ENCODE measurements around the gene SMARCC1.
A peak's percentile ranks its signal among the peaks of the same experiment; 100 is the strongest.

Gene SMARCC1

DNA sequence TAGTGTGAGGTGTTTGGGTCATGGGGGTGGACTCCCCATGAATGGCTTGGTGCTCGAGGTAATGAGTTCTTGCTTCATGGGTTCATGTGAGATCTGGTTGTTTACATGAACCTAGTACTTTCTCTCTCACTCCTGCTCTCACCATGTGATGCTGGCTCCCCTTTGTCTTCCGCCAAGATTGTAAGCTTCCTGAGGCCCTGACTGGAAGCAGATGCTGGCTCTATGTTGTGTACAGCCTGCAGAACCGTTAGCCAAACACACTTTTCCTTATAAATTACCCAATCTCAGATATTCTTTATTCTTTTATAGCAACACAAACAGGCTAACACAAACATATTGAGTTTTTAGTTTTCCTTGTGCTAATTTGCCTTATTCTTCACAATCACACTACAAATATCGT, 199.9 kb downstream of the SMARCC1 start:
- no peak for DNase-seq

DNA sequence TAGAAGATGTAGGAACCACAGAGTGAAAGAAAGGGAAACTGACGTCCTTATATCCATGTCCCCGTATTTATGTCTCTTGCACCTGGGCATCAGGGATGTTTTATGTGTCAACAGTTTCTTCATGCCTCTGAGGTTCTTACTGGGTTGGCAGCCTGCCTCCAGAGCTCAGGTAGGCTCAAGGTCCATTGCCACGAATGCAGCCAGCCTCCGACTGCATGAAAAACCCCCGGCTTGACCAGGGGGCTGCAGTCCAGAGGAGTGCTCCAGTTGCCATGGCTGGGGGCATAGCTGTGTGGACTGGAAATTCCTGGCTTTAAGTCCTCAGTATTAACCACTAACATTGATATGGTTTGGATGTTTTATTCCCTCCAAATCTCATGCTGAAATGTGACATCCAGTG, 200.3 kb downstream of the SMARCC1 start:
- no peak for DNase-seq

DNA sequence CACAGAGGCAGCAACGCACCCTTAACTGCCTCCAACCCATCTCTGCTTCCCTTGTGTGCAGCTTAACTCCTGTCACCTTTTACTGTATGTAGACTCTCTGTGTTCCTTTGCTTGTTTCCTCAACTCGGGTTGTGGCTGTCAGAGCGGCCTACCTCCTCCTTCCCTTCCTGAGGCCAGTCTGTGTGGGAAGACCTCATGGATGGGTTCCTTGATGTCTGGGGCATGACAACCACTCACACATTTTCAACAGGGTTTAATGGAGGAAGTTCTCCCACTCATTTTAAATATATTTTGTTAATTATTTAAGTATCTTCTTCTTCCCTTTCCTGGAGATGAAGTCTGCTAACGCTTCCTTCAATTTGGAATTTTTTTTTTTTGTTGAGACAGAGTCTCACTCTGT, 201.2 kb downstream of the SMARCC1 start:
- DNase-seq, result no peak

DNA sequence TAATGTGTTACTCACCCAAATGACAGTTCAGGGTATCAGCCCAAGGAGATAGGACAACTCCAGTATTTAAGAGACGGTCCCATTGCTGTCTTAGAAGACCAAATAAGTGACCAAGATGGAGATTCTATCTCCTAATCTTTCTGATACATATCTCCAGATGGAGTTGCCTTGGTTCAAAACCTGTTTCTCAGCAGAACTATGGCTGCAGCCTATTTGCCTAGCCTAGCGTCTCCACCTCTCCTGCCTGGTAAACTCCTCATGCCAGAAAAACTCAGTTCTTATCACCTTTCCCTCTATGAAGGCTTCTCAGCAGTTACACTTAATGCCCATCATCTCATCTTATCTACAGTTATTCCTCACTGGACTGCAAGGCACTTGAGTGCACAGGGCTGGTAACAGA, 201.8 kb downstream of the SMARCC1 start:
- DNase-seq, result no peak

DNA sequence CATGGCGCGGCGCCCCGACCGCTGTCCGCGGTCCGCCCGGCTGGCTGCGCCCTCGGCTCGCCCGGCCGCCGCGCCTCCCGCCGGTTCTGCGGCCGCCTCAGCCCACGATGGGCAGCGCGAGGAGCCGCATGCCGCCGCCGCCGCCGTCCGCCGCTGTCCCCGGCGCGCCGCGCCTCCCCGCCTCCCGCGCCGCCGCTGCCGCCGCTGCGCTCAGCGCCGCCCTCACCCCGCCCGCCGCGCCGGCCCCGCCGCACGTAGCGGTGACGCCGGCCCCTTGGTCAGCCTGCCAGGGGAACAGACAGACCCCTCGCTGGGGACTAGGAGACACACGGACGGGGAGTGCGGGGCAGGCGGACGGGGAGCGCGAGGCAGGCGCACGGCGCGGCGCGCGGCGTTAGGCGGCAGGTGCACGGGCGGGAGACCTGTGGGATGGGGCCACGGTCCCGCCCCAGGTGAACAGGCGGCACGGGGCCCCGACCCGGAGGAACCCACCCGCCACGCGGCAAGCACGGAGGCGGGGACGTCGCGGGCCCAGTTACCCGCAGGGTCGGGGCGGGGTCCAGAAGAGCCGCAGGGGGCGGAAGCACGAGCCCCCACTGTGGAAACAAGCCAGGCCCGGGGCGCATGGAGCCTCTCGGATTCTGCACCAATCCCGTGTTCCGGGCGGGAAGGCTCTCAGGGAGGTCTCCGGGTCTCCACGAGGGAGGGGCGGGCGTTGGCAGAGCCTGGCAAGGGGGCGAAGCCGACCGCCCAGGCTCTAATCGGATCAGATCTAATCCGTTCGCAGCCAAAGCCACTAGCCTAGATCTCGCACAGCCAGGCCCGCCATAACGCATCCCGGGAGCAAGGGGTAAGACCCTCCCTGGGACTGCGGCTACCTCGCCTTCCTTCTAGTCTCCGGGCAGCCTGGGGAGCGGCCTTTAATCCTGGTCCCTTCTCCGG, 202.7 kb downstream of the SMARCC1 start, which contains the start of gene CSPG5:
CSPG5 (minus strand) TSS at position 175 of the 942 bp plus-strand sequence; CDS start at position 3, 172 bp downstream.
- DNase-seq, result peak; percentile 15 to 18

DNA sequence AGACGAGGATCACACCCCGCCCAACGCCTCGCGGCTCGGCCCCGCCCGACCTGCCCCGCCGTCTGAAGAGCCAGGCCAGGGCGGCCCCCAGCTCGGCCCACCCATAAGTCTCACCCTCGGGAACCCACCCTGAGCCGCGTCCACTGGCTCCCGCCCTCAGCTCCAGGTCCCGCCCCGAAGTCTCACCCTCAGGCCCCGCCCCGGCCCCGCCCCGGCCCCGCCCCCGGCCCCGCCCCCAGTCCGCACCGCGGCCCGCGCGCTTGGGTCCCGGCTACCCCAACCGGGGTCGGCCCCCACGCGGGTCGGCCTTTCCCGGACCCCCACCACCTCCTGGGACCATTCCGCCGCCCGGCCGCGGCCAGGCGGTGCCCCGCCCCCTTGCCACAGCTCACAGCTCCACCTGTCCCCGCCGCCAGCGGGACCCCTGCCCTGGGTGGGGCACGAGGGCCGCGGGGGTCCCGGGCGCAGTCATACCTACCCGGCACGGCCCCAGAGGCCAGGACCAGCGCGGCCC, 203.5 kb downstream of the SMARCC1 start:
- peak; percentile 19 to 32 for DNase-seq

DNA sequence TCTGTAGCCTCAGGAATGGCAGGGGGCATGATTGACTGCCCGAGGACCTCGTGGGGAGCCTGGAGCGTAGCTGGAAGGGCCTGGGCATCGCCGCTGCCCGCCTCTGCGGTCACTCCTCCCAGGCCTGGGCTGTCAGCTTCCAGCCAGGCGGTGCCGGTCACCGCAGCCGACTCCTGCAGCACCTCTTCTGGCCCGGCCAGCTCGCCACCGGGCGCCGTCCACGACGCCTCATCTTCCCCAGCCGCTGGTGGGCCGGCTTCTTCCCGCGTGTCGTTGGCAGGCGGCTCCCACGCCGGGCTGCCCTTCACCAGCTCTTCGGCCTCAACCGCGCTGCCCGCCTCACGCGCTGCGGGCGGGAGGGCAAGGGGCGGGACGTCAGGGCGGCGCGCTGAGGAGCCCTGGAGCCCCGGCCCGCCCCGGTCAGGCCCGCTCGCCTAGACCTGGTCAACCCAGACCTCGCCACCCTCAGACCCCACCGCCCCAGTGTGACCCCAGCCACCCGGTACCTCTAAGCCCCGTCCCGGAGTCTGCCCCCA, 204.0 kb downstream of the SMARCC1 start:
- no peak for DNase-seq

DNA sequence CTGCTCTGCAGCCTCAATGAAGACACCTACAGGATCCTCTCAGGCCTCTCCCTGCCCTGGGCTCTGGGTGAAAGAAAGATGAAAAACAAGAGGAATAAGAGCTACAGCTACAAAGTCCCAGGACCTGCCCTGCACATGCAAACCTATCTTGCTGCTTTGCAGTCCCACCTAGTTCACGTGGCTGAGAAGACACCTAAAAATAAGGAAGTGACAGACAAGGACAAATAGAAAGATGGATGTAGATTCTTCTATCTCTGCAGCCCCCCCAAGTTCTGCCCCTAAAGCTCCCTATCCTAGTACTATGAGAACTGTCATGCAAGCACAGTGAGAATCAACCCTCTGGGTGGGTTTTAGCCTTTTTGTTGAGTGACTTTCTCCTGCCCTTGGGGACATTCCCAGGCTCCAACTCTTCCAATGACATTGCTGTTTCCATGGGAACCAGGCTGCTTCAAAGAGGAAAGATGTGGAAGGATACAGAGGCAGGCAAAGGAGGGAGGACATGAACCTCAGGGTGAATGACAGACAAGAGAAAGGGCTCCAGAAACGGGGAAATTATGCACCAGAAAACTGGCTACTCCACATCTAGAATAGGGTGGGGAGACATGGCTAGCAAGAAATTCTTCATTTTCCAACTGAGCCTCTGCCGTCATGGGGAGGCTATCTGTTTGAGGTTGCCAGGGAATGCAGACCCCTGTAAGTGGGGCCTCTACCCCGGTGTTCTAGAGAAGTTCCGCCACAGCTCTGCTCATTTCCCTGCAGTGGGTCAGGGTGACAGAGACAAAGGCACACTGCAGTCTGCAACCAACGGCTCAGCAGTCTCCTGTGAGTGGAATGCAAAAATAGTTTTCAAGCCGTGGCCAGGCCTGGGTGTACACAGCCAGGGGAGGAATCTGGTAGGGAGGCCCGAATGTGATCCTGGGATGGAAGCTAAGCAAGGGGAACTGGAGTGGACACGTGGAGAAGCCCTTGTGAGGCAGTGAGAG, 208.2 kb downstream of the SMARCC1 start:
- DNase-seq, result no peak

DNA sequence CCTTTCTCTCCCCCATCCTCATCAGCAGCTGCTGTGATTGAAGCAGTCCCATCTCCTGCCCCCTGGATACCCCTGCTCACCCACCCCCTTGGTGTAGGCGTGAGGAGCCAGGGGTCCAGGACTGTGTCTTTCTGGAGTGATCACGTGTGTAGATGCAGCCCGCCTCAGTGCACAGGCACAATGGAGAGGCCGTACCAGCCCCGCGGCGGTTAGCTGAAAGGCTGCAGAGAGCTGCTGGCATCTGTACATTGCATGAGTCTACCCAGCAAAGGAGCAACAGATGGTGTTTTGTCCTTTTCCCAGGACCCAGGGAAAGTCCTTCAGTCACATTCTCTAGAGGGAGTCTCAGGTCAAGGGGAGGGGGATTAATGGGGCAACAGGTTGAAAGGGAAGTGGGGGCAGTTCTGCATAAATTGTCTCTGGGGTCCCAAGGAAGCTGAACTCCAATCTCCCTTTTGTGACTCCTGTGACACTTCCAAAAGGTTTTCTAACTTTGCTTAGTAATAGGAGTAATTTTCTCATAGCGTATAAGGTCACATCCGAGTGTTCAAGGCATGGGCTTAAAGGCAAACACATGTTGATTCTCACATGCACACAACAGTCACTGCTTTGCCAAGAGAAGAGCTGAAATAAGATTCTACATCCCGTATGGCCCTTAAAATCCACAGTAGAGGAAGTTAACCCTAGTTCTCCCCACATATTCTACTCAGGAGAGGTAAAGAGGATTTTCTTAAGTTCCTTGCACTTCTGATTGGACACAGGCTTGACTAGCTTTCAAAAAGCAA, 210.1 kb downstream of the SMARCC1 start:
- no peak for DNase-seq

DNA sequence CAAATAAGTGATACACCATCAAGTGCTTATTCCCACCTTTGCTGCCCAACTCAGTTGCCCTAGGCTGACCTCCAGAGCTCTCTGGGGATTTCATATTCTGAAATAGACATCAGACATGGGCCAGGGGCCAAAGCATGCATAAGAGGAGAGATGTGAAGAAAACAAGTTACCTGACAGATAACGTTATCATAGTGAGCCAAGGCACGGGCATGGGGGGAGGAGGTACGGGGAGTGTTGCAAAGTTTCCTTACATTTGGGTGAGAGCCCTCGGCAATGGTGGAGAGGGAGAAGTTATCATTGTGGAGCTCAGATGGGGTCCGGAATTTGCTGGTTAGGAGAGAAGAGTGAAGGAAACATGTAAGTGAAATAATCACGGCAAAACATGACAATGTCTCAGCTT, 212.8 kb downstream of the SMARCC1 start:
- DNase-seq, result no peak

DNA sequence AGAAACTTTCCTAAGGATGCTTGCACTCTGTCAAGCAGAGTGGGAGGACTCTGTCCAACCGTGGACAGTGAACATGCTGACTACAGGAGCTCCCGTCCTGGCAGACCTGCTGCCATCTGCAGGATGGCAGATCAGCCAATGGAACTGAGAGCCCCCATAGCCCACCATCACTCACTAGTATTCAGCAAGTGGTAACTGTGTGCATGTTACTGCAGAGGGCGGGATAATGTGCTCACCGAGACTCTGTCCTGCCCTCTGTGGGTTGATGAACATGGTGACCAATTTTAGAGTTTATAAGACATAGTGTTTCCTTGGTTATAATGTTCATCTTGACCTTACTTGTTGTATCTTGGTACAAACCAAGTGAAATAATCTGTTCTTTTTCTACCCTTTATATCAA, 214.5 kb downstream of the SMARCC1 start:
- no peak for DNase-seq

DNA sequence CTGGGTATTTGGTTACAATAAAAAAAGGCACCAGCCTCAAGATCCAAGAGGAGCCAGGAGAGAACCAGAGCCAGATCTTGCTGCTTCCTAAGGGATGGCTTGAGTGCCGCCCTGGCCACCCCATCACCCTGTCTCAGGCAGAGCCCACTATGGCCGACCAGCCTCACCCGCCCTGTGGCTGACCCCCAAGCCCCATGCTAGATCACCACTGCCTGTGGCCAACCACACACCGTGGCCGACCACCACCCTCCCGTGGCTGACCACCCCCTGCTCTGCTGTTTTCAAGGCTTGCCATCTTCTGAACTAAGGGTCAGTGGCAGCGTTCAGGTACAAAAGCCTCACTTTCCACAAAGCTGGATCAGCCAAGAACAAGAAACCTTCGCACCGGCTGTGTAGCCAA, 215.0 kb downstream of the SMARCC1 start:
- DNase-seq, result no peak

DNA sequence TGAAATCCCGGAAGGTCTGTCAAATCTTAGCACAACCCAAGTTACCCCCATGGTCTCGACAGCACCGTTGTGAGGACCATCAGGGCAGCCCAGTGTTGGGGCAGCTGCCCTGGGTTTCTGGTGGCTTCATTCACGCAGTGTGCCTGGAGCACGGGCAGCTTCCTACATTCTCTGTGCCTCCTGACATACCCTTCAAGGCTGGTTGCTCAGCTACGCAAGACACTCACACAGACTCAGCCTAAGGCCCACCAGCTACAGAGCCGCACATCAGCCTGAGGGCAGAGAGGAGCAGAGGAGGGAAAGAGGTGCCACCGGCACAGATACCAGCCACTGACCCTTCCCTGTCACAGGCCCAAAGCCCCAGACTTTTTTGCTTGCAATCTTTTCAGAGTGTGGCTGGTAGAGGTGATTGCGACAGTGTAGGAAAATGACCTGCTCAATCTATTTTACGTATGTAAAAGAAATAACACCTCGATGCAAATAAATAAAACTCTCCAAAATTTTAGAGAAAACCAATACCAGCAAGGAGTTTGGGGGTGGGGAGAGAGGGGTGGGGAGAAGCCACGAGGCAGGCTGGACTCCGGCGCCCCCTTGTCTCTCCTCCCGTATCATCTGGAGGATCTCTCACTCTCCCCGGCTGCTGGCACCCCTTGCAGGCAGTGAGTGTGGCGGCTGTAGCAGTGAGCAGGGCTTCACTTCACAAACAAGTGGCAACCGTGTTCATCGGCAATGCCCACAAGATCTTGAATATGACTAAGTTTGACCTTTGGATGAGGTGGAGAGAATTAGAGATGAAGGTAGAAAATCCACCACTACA, 215.8 kb downstream of the SMARCC1 start:
- DNase-seq, result no peak

DNA sequence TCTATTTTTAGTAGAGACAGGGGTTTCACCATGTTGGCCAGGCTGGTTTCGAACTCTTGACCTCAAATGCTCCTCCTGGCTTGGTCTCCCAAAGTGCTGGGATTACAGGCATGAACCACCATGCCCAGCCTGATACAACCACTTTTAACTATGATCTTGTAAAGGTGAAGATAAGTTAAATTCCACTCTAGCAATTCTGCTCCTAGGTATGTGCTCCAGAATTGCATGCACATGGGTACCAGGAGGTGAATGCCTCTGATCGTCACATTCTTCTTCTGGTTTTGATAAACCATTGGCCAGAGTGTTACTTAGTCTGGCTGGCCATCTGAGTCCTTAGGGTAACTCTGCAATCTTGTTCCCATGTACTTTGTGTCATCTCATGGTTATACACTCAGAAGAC, 225.3 kb downstream of the SMARCC1 start:
- DNase-seq, result no peak

DNA sequence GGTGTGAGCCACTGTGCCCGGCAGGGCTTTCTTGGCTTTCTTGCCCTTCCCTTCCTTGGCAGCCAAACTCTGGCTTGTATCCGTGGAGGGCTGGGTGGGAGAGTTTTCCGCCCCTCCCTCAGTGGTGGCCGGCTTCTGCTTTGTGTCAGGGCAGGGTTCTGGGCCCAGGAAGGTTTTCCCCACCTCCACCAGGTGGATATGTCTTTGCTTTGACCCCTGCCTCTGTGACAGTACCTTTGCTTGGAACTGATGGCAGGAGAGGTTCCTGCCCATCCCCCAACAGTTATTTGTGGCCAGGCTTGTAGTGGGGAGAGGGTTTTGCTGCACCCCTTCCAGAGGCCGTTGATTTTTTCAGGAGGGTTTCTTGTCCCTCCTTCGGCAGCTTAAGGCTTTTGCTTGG, 227.4 kb downstream of the SMARCC1 start:
- DNase-seq, result no peak

DNA sequence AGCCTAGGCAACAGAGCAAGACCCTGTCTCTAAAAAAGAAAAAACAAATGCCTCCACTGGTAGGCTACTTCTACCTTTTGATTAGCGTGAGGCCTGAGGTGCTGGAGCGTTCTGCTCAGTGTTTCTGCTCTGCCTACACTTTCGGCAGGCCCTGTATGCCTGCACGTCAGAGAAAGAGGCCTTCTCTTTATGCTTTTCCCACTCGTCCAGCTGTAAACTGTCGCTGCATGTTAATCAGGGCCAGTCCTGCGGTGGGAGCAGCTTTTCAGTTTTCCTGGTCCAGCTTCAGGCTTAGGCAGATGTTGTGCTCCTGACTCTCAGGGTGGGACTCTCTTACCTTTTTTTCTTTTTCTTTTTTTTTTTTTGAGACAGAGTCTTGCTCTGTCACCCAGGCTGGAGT, 228.3 kb downstream of the SMARCC1 start:
- DNase-seq, result no peak

DNA sequence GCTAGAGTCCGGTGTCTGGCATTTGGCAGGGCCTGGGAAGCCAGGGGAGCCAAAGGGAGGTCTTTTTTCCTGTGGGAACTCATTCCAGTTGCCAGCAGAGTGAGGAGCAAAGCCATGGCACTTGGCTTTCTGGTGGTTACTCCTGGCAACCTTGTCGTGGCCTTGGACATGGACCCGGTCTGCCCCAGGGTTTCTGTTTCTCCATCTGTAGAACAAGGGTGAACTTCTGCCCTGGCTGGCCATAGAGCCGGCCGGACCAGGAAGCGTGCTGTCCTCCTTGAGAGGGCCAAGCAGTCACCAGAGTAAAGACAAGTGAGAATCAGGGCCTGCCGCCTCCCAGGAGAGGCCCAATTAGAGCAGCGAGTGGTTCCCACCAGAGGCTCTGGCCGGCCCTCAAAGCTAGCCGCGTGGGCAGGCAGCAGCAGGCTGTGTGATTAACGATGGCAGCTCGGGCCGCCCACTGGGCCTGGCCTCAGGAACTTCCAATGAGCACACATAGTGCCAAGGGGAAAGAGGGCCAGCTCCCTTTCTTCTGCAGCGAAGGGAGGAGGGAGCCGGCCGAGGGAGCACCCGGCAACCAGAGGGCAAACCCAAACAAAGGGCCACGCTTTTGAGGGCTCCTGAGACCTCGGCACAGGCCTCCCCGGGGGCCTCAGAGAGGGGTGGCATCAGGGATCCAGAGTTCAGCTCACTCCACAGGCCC, 239.1 kb downstream of the SMARCC1 start:
- DNase-seq, result no peak

DNA sequence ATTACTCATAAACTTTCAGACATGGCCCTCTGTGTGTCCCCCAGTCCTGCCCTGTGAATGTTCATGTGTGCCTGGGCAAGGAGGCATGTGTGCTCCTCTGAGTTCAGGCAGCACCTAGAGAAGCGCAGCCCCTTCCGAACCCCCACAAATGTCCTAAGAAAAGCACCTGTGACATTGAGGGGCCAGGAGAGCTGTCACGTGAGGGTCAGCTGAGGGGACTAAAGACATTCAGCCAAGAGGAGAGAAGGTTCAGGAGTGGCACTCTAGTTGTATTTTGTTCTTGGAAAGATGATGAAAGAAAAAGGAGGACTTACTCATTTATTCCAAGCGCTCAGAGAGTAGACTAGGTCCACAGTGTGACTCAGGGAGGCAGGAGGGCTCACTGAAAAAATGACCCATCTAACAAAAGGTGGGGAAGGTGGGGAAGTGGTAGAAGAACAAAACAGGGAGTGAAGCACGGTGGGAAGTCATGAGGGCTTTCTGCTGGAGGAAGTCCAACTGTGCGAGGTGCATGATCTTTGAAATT, 240.0 kb downstream of the SMARCC1 start:
- no peak for DNase-seq

DNA sequence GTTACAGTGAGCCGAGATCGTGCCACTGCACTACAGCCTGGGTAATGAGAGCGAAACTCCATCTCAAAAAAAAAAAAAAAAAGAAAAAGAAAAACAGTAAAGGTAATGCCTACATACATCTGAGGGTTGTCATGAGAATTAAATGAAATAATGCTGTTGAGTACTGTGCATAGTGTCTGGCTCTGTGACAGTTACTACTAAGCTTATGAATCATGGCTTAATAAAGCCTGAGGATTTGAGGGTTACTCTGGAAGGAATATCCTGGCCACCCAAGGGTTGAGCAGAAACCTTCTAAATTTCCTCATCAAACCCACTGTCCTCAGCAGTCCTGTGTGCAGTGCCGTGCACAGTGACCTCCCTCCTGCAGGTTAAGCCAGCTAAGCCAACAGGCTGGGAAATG, 241.4 kb downstream of the SMARCC1 start:
- no peak for DNase-seq

DNA sequence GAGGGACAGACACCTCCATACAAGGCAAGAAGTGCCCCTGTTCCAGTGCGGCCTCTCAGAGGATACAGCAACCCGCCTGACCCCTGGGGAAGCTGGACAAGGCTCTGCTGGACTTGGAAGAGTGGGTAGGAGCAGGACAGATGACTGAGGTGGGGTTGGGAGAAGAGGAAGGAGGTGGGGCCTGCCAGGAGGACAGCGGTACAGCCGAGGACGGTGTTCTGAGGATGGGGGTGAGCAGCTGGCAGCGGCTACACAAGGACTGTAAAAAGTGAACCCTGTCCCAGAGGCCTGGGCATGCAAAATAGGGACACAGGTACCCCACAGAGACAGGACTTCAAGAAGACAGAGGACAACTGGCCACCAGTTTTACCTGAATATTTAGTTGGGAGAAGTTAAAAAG, 244.7 kb downstream of the SMARCC1 start:
- no peak for DNase-seq
